Measurements from ENCODE around the gene EIF4G1.

The EIF4G1 gene

DNA sequence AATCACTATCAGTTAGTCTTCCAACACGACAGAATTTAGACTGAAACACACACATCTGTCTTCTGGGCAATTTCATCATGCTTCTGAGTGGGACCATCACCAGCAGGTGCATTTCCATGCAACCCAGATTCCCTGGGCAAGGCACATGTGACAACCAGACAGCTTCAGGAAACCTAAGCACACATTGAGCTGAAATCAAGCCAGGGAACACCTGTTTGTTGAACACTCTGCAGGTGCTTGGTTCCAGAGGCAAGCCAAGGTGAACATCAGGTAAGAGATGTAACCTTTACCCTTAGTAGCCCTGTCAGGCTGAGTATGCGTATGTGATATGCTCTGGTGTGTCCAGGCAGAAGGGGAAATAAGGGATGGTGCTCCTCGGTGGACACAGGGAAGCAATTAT, 18.6 kb upstream of the EIF4G1 start:
- Histone ChIP-seq H2AFZ (ENCODE audit: low read length) (no peak overlapping the region), H3K4me1 (ENCODE audit: insufficient read depth, low read length, poor library complexity, severe bottlenecking) (peaks cover 15% of the 10 kb centered on the region), H3K9me3 (ENCODE audit: insufficient read depth, low read depth, low read length) (no peaks in the 10 kb centered on the region), H3F3A (ENCODE audit: low read depth) (no peaks in the 10 kb centered on the region), H3K27me3 (ENCODE audit: insufficient read depth, low read length, poor library complexity, severe bottlenecking) (no peaks in the 10 kb centered on the region), H3K79me2 (ENCODE audit: insufficient read depth, low read length) (peaks cover 17% of the 10 kb centered on the region), H3K9ac (ENCODE audit: low read depth, low read length, poor library complexity, severe bottlenecking) (no peak overlapping the region), H3K4me3 (ENCODE audit: low read length, poor library complexity, severe bottlenecking) (no peak overlapping the region), H3K9me2 (replicated peaks; ENCODE audit: low read depth, low read length) (no peaks in the 10 kb centered on the region), H3K36me3 (ENCODE audit: insufficient read depth, low read length) (no peaks in the 10 kb centered on the region), H4K20me1 (ENCODE audit: insufficient read depth, low read length, poor library complexity, severe bottlenecking) (peaks cover 16% of the 10 kb centered on the region), H3K4me2 (ENCODE audit: low read depth, low read length, poor library complexity, severe bottlenecking) (no peak overlapping the region)
- TF ChIP-seq CTCF (conservative IDR thresholded peaks at IDR 0.05; ENCODE audit: low read length): no peak
- TF ChIP-seq EZH2phosphoT487 (IDR thresholded peaks at IDR 0.05; ENCODE audit: borderline replicate concordance): no peak

GRCh38 chr3:184296616-184297015, 17.8 kb upstream of the EIF4G1 start:
- Histone ChIP-seq H3K4me2 (ENCODE audit: low read depth, low read length, poor library complexity, severe bottlenecking) (no peak overlapping the region), H3K9me3 (ENCODE audit: insufficient read depth, low read depth, low read length) (no peaks in the 10 kb centered on the region), H3K4me3 (ENCODE audit: low read length, poor library complexity, severe bottlenecking) (no peak overlapping the region), H3F3A (ENCODE audit: low read depth) (no peaks in the 10 kb centered on the region), H3K36me3 (ENCODE audit: insufficient read depth, low read length) (peaks cover 5% of the 10 kb centered on the region; the same call in 1 of the 2 replicates), H3K9me2 (replicated peaks; ENCODE audit: low read depth, low read length) (no peaks in the 10 kb centered on the region), H3K4me1 (ENCODE audit: insufficient read depth, low read length, poor library complexity, severe bottlenecking) (peaks cover 20% of the 10 kb centered on the region), H3K9ac (ENCODE audit: low read depth, low read length, poor library complexity, severe bottlenecking) (no peak overlapping the region), H2AFZ (ENCODE audit: low read length) (no peak overlapping the region), H3K79me2 (ENCODE audit: insufficient read depth, low read length) (peaks cover 25% of the 10 kb centered on the region), H4K20me1 (ENCODE audit: insufficient read depth, low read length, poor library complexity, severe bottlenecking) (peaks cover 18% of the 10 kb centered on the region), H3K27me3 (ENCODE audit: insufficient read depth, low read length, poor library complexity, severe bottlenecking) (no peaks in the 10 kb centered on the region)
- no peak for TF ChIP-seq CTCF (conservative IDR thresholded peaks at IDR 0.05; ENCODE audit: low read length)
- TF ChIP-seq EZH2phosphoT487 (IDR thresholded peaks at IDR 0.05; ENCODE audit: borderline replicate concordance): no peak

DNA sequence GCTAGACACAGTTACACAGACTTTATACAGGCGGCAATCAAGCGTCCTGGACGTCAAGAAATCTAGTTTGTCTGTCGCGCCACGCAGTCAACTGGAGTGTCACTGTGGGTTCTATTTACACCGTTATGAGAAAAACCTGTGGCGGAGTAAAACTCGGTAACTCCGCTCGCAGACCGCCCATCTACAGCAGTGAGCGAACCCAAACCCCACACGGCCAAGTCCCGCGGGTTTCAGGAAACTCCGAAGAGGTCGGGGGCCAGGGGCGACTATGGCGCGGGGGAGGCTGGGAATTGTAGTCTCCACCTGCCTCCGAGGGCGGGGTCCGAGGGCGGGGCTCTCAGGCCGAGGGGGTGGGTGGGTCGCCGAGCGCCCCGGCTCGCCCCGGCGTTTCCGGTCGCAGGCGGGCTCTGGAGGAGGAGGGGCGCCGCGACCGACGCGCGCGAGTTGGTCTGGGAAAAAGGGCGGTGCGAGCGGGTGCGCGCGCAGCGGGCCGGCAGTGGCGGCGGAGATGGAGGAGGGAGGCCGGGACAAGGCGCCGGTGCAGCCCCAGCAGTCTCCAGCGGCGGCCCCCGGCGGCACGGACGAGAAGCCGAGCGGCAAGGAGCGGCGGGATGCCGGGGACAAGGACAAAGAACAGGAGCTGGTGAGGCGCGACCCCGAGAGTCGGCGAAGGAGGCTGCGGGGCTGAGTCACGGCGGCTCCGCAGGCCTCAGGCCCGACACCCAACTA, 15.5 kb upstream of the EIF4G1 start, which contains the start of gene PSMD2:
Gene PSMD2 (plus strand): TSS at position 483 of the 729 bp plus-strand sequence. CDS start 26 bp downstream, at position 509.
- H3K27me3 ChIP-seq (ENCODE audit: insufficient read depth, low read length, poor library complexity, severe bottlenecking): no peaks in the 10 kb centered on the region
- peaks cover 41% of the 10 kb centered on the region for H3K79me2 ChIP-seq (ENCODE audit: insufficient read depth, low read length)
- H3K4me2 ChIP-seq (ENCODE audit: low read depth, low read length, poor library complexity, severe bottlenecking): peak within 1 kb of the TSS; percentile 100
- peak within 1 kb of the TSS; percentile 90 for H3K9ac ChIP-seq (ENCODE audit: low read depth, low read length, poor library complexity, severe bottlenecking)
- H3K36me3 ChIP-seq (ENCODE audit: insufficient read depth, low read length): peaks cover 28% of the 10 kb centered on the region; the same call in 1 of the 2 replicates
- no peaks in the 10 kb centered on the region for H3K9me2 ChIP-seq (replicated peaks; ENCODE audit: low read depth, low read length)
- peaks cover 23% of the 10 kb centered on the region for H3K4me1 ChIP-seq (ENCODE audit: insufficient read depth, low read length, poor library complexity, severe bottlenecking)
- H2AFZ ChIP-seq (ENCODE audit: low read length): peak within 1 kb of the TSS; percentile 99
- no peaks in the 10 kb centered on the region for H3K9me3 ChIP-seq (ENCODE audit: insufficient read depth, low read depth, low read length)
- no peaks in the 10 kb centered on the region for H3F3A ChIP-seq (ENCODE audit: low read depth)
- TF ChIP-seq EZH2phosphoT487 (IDR thresholded peaks at IDR 0.05; ENCODE audit: borderline replicate concordance): no peak
- TF ChIP-seq CTCF (conservative IDR thresholded peaks at IDR 0.05; ENCODE audit: low read length): no peak
- peaks cover 18% of the 10 kb centered on the region for H4K20me1 ChIP-seq (ENCODE audit: insufficient read depth, low read length, poor library complexity, severe bottlenecking)
- peak within 1 kb of the TSS; percentile 95 for H3K4me3 ChIP-seq (ENCODE audit: low read length, poor library complexity, severe bottlenecking)
